ENCODE results near the gene MRC2. TPM values are rescaled to one million over a fixed set of nuclear protein-coding genes. Genes with fewer than 3 reads are reported as not detected.
A peak's percentile ranks its signal among the peaks of the same experiment; 100 is the strongest.

Gene MRC2
- total and polyA plus RNA-seq, 9 of the 15 experiments (the other 6 are each of a cell fraction or from before 2014, with no cell fraction given): 0.28 to 11.5 (median 6.6) TPM

DNA sequence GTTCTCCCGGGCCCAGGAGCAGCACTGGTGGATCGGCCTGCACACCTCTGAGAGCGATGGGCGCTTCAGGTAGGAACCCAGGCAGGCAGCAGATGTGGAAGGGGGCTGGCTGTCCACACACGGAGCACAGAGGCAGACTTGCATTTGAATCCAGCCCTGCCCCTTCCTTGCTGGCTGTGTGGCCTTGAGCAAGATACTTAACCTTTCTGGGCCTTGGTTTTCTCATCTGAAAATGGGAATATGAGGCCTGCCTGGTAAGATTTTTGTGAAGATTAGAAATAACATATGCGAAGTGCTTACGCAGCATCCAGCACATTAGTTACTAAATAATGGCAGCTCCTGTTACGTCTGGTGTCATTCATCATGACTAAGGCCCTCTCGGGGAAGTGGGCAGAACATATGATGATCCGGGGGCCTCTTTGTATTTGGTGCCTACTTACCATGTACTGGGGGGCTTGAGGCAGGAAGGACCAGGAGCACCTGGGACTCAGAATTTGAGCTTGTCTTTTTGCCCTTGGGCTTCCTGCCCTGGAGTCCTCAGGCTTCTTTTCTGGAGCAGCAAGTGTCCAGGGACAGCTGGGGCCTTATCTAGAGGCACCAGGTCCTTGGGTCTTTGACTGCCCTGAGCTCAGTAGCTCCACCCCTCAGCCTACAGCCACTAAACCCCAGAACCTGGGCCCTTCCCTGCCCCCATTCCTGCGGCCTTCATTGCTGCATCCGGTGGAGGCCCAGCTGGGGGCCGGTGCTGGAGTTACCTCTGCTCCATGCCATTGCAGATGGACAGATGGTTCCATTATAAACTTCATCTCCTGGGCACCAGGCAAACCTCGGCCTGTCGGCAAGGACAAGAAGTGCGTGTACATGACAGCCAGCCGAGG is 53.8 kb downstream of the MRC2 start (continued):
- no peak for TF ChIP-seq MIER1 (IDR thresholded peaks at IDR 0.05; ENCODE audit: low read depth)
- peak; percentile 99 for TF ChIP-seq ETV1 (tag; conservative IDR thresholded peaks at IDR 0.05; ENCODE audit: low read depth)
- no peak for TF ChIP-seq MYBL2 (IDR thresholded peaks at IDR 0.05; ENCODE audit: low read depth)
- TF ChIP-seq MYBL2 (CRISPR knock-in tag; IDR thresholded peaks at IDR 0.05; ENCODE audit: borderline replicate concordance): no peak
- TF ChIP-seq, protein P1, sequence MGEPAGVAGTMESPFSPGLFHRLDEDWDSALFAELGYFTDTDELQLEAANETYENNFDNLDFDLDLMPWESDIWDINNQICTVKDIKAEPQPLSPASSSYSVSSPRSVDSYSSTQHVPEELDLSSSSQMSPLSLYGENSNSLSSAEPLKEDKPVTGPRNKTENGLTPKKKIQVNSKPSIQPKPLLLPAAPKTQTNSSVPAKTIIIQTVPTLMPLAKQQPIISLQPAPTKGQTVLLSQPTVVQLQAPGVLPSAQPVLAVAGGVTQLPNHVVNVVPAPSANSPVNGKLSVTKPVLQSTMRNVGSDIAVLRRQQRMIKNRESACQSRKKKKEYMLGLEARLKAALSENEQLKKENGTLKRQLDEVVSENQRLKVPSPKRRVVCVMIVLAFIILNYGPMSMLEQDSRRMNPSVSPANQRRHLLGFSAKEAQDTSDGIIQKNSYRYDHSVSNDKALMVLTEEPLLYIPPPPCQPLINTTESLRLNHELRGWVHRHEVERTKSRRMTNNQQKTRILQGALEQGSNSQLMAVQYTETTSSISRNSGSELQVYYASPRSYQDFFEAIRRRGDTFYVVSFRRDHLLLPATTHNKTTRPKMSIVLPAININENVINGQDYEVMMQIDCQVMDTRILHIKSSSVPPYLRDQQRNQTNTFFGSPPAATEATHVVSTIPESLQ (CRISPR knock-in tag; IDR thresholded peaks at IDR 0.05): no peak
- TF ChIP-seq ZNF785 (CRISPR knock-in tag; IDR thresholded peaks at IDR 0.05): no peak
- peak; percentile 98 for TF ChIP-seq ZFX (CRISPR knock-in tag; IDR thresholded peaks at IDR 0.05)
- TF ChIP-seq SREBF1 (IDR thresholded peaks at IDR 0.05; ENCODE audit: borderline replicate concordance, low read depth, low read length): peak; percentile 19; the same call in 1 of the 2 replicates
- no peak for TF ChIP-seq ZKSCAN1 (IDR thresholded peaks at IDR 0.05; ENCODE audit: low read depth, low read length)
- TF ChIP-seq KLF16 (IDR thresholded peaks at IDR 0.05): peak; percentile 88
- TF ChIP-seq, protein P2, sequence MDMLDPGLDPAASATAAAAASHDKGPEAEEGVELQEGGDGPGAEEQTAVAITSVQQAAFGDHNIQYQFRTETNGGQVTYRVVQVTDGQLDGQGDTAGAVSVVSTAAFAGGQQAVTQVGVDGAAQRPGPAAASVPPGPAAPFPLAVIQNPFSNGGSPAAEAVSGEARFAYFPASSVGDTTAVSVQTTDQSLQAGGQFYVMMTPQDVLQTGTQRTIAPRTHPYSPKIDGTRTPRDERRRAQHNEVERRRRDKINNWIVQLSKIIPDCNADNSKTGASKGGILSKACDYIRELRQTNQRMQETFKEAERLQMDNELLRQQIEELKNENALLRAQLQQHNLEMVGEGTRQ (CRISPR knock-in tag; IDR thresholded peaks at IDR 0.05): no peak
- TF ChIP-seq NFE2 (IDR thresholded peaks at IDR 0.05; ENCODE audit: low read depth): peak; percentile 55
- TF ChIP-seq MAX (CRISPR knock-in tag; IDR thresholded peaks at IDR 0.05): peak; percentile 44; the same call in 1 of the 2 replicates
- TF ChIP-seq STAG1 (CRISPR knock-in tag; IDR thresholded peaks at IDR 0.05; ENCODE audit: borderline replicate concordance): no peak
- no peak for TF ChIP-seq ASH1L (IDR thresholded peaks at IDR 0.05; ENCODE audit: borderline replicate concordance, low read depth, partially characterized antibody)
- peak; percentile 73 for TF ChIP-seq HDAC2 (IDR thresholded peaks at IDR 0.05)
- TF ChIP-seq C11orf30 (IDR thresholded peaks at IDR 0.05; ENCODE audit: low read depth): peak; percentile 81
- no peak for TF ChIP-seq RHOXF2B (CRISPR knock-in tag; conservative IDR thresholded peaks at IDR 0.05)
- no peak for TF ChIP-seq SP2 (IDR thresholded peaks at IDR 0.05; ENCODE audit: extremely low read depth, low read depth, low read length, poor library complexity, severe bottlenecking)
- peak; percentile 93 for TF ChIP-seq SMARCA4 (IDR thresholded peaks at IDR 0.05)
- TF ChIP-seq, protein P3, sequence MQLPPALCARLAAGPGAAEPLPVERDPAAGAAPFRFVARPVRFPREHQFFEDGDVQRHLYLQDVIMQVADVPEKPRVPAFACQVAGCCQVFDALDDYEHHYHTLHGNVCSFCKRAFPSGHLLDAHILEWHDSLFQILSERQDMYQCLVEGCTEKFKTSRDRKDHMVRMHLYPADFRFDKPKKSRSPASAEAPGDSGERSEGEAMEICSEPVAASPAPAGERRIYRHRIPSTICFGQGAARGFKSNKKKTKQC (CRISPR knock-in tag; IDR thresholded peaks at IDR 0.05): no peak
- peak; percentile 73 for TF ChIP-seq VEZF1 (CRISPR knock-in tag; IDR thresholded peaks at IDR 0.05)
- no peak for TF ChIP-seq MEF2D (tag; conservative IDR thresholded peaks at IDR 0.05; ENCODE audit: low read depth)
- no peak for TF ChIP-seq ZNF354B (CRISPR knock-in tag; IDR thresholded peaks at IDR 0.05)

Measured in K562 (cell line).